ENCODE data around the gene SPAM1. TPM values are rescaled to one million over a fixed set of nuclear protein-coding genes. Genes with fewer than 3 reads are reported as not detected.

Gene SPAM1
- total RNA-seq, 1 donor from 2014 or later, result not detected

- Histone ChIP-seq H3K9me3 (ENCODE audit: insufficient read depth, low read depth, low read length) (no peaks in the 10 kb centered on the region), H3K4me1 (ENCODE audit: insufficient read depth, low read length) (no peaks in the 10 kb centered on the region), H4K20me1 (ENCODE audit: insufficient read depth, low read length) (no peaks in the 10 kb centered on the region), H3K79me2 (ENCODE audit: insufficient read depth, low read length) (no peaks in the 10 kb centered on the region), H3K9ac (ENCODE audit: low read length) (no peak overlapping the region), H3K27me3 (ENCODE audit: insufficient read depth, low read length) (no peaks in the 10 kb centered on the region), H3K4me2 (ENCODE audit: low read length) (no peak overlapping the region), H3K27ac (ENCODE audit: low read depth, low read length) (no peak overlapping the region), H3K36me3 (ENCODE audit: insufficient read depth, low read length) (no peaks in the 10 kb centered on the region), H2AFZ (ENCODE audit: low read depth, low read length) (no peak overlapping the region), H3K4me3 (ENCODE audit: insufficient read depth, low read depth, low read length) (no peak overlapping the region)
- TF ChIP-seq EZH2 (IDR thresholded peaks at IDR 0.05; ENCODE audit: insufficient read depth, low read length) (no peak), CTCF (IDR thresholded peaks at IDR 0.05; ENCODE audit: insufficient read depth, low read depth, low read length) (no peak)
- peaks cover 2% of the 10 kb centered on the region for H3K27me3 Mint-ChIP-seq (ENCODE audit: low read depth, unreplicated experiment)
- H3K4me3 Mint-ChIP-seq (ENCODE audit: unreplicated experiment), result no peak overlapping the region
- H3K9me3 Mint-ChIP-seq (ENCODE audit: unreplicated experiment), result peaks cover 3% of the 10 kb centered on the region
- FAIRE-seq (no peak), DNase-seq (ENCODE audit: low read depth) (no peak)
- no peak overlapping the region for H3K27ac Mint-ChIP-seq (ENCODE audit: unreplicated experiment)
- H3K4me1 Mint-ChIP-seq (ENCODE audit: low read depth, unreplicated experiment), result no peaks in the 10 kb centered on the region
- no peaks in the 10 kb centered on the region for H3K36me3 Mint-ChIP-seq (ENCODE audit: low read depth, unreplicated experiment)
Measured at GRCh38 chr7:123972831-123973230, 47.8 kb downstream of the SPAM1 start.

- Mint-ChIP-seq H3K27me3 (ENCODE audit: low read depth, unreplicated experiment) (peaks cover 2% of the 10 kb centered on the region), H3K27ac (ENCODE audit: unreplicated experiment) (no peak overlapping the region), H3K36me3 (ENCODE audit: low read depth, unreplicated experiment) (no peaks in the 10 kb centered on the region), H3K4me3 (ENCODE audit: unreplicated experiment) (no peak overlapping the region), H3K4me1 (ENCODE audit: low read depth, unreplicated experiment) (no peaks in the 10 kb centered on the region), H3K9me3 (ENCODE audit: unreplicated experiment) (peaks cover 3% of the 10 kb centered on the region)
- Histone ChIP-seq H2AFZ (ENCODE audit: low read depth, low read length) (no peak overlapping the region), H3K9me3 (ENCODE audit: insufficient read depth, low read depth, low read length) (no peaks in the 10 kb centered on the region), H3K27me3 (ENCODE audit: insufficient read depth, low read length) (no peaks in the 10 kb centered on the region), H3K36me3 (ENCODE audit: insufficient read depth, low read length) (no peaks in the 10 kb centered on the region), H3K4me3 (ENCODE audit: insufficient read depth, low read depth, low read length) (no peak overlapping the region), H3K4me1 (ENCODE audit: insufficient read depth, low read length) (no peaks in the 10 kb centered on the region), H3K4me2 (ENCODE audit: low read length) (no peak overlapping the region), H3K27ac (ENCODE audit: low read depth, low read length) (no peak overlapping the region), H4K20me1 (ENCODE audit: insufficient read depth, low read length) (no peaks in the 10 kb centered on the region), H3K9ac (ENCODE audit: low read length) (no peak overlapping the region), H3K79me2 (ENCODE audit: insufficient read depth, low read length) (no peaks in the 10 kb centered on the region)
- TF ChIP-seq CTCF (IDR thresholded peaks at IDR 0.05; ENCODE audit: insufficient read depth, low read depth, low read length), result no peak
- TF ChIP-seq EZH2 (IDR thresholded peaks at IDR 0.05; ENCODE audit: insufficient read depth, low read length), result no peak
- no peak for FAIRE-seq
- DNase-seq (ENCODE audit: low read depth), result no peak
Measured at GRCh38 chr7:123974326-123974908, 49.4 kb downstream of the SPAM1 start.

- no peak for DNase-seq (ENCODE audit: low read depth)
- TF ChIP-seq CTCF (IDR thresholded peaks at IDR 0.05; ENCODE audit: insufficient read depth, low read depth, low read length) (no peak), EZH2 (IDR thresholded peaks at IDR 0.05; ENCODE audit: insufficient read depth, low read length) (no peak)
- peaks cover 2% of the 10 kb centered on the region for H3K27me3 Mint-ChIP-seq (ENCODE audit: low read depth, unreplicated experiment)
Measured at GRCh38 chr7:123975084-123975483, 50.0 kb downstream of the SPAM1 start.

More at GRCh38 chr7:123975084-123975483, 50.0 kb downstream of the SPAM1 start:
- H3K9ac ChIP-seq (ENCODE audit: low read length), result no peak overlapping the region
- peaks cover 3% of the 10 kb centered on the region for H3K9me3 Mint-ChIP-seq (ENCODE audit: unreplicated experiment)
- no peaks in the 10 kb centered on the region for H3K36me3 Mint-ChIP-seq (ENCODE audit: low read depth, unreplicated experiment)
- no peaks in the 10 kb centered on the region for H3K4me1 ChIP-seq (ENCODE audit: insufficient read depth, low read length)
- no peak overlapping the region for H3K27ac ChIP-seq (ENCODE audit: low read depth, low read length)
- H4K20me1 ChIP-seq (ENCODE audit: insufficient read depth, low read length), result no peaks in the 10 kb centered on the region
- H3K27me3 ChIP-seq (ENCODE audit: insufficient read depth, low read length), result no peaks in the 10 kb centered on the region
- no peaks in the 10 kb centered on the region for H3K79me2 ChIP-seq (ENCODE audit: insufficient read depth, low read length)
- peaks cover 5% of the 10 kb centered on the region for H3K4me1 Mint-ChIP-seq (ENCODE audit: low read depth, unreplicated experiment)
- H3K27ac Mint-ChIP-seq (ENCODE audit: unreplicated experiment), result no peak overlapping the region
- no peak overlapping the region for H3K4me2 ChIP-seq (ENCODE audit: low read length)
- no peaks in the 10 kb centered on the region for H3K9me3 ChIP-seq (ENCODE audit: insufficient read depth, low read depth, low read length)
- no peak overlapping the region for H3K4me3 ChIP-seq (ENCODE audit: insufficient read depth, low read depth, low read length)
- H2AFZ ChIP-seq (ENCODE audit: low read depth, low read length), result no peak overlapping the region
- no peak overlapping the region for H3K4me3 Mint-ChIP-seq (ENCODE audit: unreplicated experiment)
- no peak for FAIRE-seq
- no peaks in the 10 kb centered on the region for H3K36me3 ChIP-seq (ENCODE audit: insufficient read depth, low read length)
